Osteocyte (in vitro differentiated cells): ENCODE data around the gene CPLX1. TPM values are rescaled to one million over a fixed set of nuclear protein-coding genes. Genes with fewer than 3 reads are reported as not detected.

Experiments used
- DNase-seq: peaks from one replicate; pipeline ENCODE4 v3.0.0; 2021; ENCODE audit warnings: mixed read lengths; ENCODE audit not compliant: unreplicated experiment; ENCODE audit errors: extremely low spot score
- H3K27ac Mint-ChIP-seq: one replicate; pipeline ENCODE4 v1.8.0; 2021; ENCODE audit warnings: mild to moderate bottlenecking, mixed read lengths; ENCODE audit not compliant: unreplicated experiment
- H3K27me3 Mint-ChIP-seq: one replicate; pipeline ENCODE4 v1.8.0; 2021; ENCODE audit warnings: mixed read lengths; ENCODE audit not compliant: unreplicated experiment
- H3K36me3 Mint-ChIP-seq: one replicate; pipeline ENCODE4 v1.8.0; 2021; ENCODE audit warnings: mixed read lengths; ENCODE audit not compliant: unreplicated experiment
- H3K4me1 Mint-ChIP-seq: one replicate; pipeline ENCODE4 v1.8.0; 2021; ENCODE audit warnings: mixed read lengths; ENCODE audit not compliant: unreplicated experiment
- H3K4me3 Mint-ChIP-seq: one replicate; pipeline ENCODE4 v1.8.0; 2021; ENCODE audit warnings: mild to moderate bottlenecking, moderate library complexity, mixed read lengths; ENCODE audit not compliant: unreplicated experiment
- H3K9me3 Mint-ChIP-seq: one replicate; pipeline ENCODE4 v1.8.0; 2021; ENCODE audit warnings: mixed read lengths; ENCODE audit not compliant: unreplicated experiment
- CTCF ChIP-seq: fragments of 200-600 bp; sonication (generic); IDR thresholded peaks from 2 replicates; pipeline ENCODE4 v1.5.0; 2021; ENCODE audit warnings: antibody characterized with exemption, mild to moderate bottlenecking, moderate library complexity
- total RNA-seq: library from RNA; stranded (reverse); gene quantifications from 2 replicates; pipeline ENCODE4 v1.2.1, GENCODE V29; 2021

CPLX1 gene
- total RNA-seq, 1 donor from 2014 or later = not detected

- Mint-ChIP-seq H3K27ac (no peak overlapping the region), H3K4me3 (no peak overlapping the region), H3K27me3 (peaks cover 30% of the 10 kb centered on the region), H3K9me3 (no peaks in the 10 kb centered on the region), H3K36me3 (no peaks in the 10 kb centered on the region), H3K4me1 (no peaks in the 10 kb centered on the region)
- DNase-seq = no peak
- TF ChIP-seq CTCF = no peak
Measured at GRCh38 chr4:821181-821591, 4.7 kb downstream of the CPLX1 start.

- DNase-seq = no peak
- Mint-ChIP-seq H3K4me1 (no peaks in the 10 kb centered on the region), H3K9me3 (no peaks in the 10 kb centered on the region), H3K27ac (no peak overlapping the region), H3K4me3 (no peak overlapping the region), H3K36me3 (no peaks in the 10 kb centered on the region), H3K27me3 (peaks cover 35% of the 10 kb centered on the region)
- no peak for TF ChIP-seq CTCF
Measured at GRCh38 chr4:820230-821172, 5.4 kb downstream of the CPLX1 start.

GRCh38 chr4:819401-820229 lies 6.3 kb downstream of the CPLX1 start:
- H3K9me3 Mint-ChIP-seq = no peaks in the 10 kb centered on the region
- no peak for TF ChIP-seq CTCF
- no peak overlapping the region for H3K4me3 Mint-ChIP-seq
- peaks cover 39% of the 10 kb centered on the region for H3K27me3 Mint-ChIP-seq
- H3K27ac Mint-ChIP-seq = no peak overlapping the region
- no peaks in the 10 kb centered on the region for H3K36me3 Mint-ChIP-seq
- no peaks in the 10 kb centered on the region for H3K4me1 Mint-ChIP-seq
- no peak for DNase-seq

GRCh38 chr4:818106-818921 lies 7.6 kb downstream of the CPLX1 start:
- no peaks in the 10 kb centered on the region for H3K9me3 Mint-ChIP-seq
- no peak for TF ChIP-seq CTCF
- H3K27me3 Mint-ChIP-seq = peaks cover 37% of the 10 kb centered on the region
- H3K27ac Mint-ChIP-seq = no peak overlapping the region
- no peaks in the 10 kb centered on the region for H3K36me3 Mint-ChIP-seq
- H3K4me1 Mint-ChIP-seq = no peaks in the 10 kb centered on the region
- no peak overlapping the region for H3K4me3 Mint-ChIP-seq
- DNase-seq = no peak
